ENCODE measurements around the gene BRD7.

BRD7 gene

GRCh38 chr16:50320310-50320709, 48.5 kb downstream of the BRD7 start:
- no peak for TF ChIP-seq CTCF (IDR thresholded peaks at IDR 0.05; ENCODE audit: borderline replicate concordance, insufficient read depth, low read depth, low read length)

DNA sequence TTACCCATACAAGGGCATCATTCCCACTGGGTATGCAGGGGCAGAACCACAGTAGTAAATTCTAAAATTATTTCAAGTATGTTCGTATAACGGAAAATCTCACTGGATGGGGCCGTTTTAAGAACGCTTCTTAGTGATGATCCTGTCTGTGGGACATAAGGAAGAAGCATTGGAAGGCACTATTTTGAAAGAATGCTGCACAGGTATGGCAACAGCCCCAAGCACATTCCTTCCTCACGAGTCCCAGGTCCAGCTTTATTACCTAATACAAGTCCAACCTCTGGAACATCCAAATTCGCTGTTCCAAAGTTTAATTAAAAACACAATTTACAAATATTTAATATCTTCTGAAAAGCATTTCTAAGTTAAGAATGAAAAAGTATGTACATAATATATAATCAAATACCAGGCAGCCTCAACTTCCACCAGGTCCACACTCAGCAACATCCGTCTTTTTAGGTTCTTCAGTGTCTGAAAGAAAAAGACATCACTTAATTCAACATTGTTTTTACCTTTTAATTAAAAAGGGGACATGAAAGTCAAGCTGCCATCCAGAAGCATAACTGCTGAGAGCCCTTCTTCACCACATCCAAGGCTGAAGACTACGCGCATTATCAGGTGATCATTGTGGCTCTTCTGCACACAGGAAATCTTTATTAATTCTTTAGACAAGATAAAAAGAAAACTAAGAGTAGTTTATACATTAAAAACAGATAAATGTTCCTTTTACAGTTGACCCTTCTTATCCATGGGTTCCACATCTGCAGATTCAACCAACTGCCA, 49.8 kb downstream of the BRD7 start:
- H3K4me3 ChIP-seq (ENCODE audit: low read depth, low read length): no peak overlapping the region
- TF ChIP-seq CTCF (IDR thresholded peaks at IDR 0.05; ENCODE audit: borderline replicate concordance, insufficient read depth, low read depth, low read length): no peak

More at GRCh38 chr16:50320310-50320709, 48.5 kb downstream of the BRD7 start:
- H3K4me3 ChIP-seq (ENCODE audit: low read depth, low read length): no peak overlapping the region

- no peak for TF ChIP-seq CTCF (IDR thresholded peaks at IDR 0.05; ENCODE audit: borderline replicate concordance, insufficient read depth, low read depth, low read length)
- H3K4me3 ChIP-seq (ENCODE audit: low read depth, low read length): no peak overlapping the region
Measured at GRCh38 chr16:50316848-50317630, 51.7 kb downstream of the BRD7 start.

DNA sequence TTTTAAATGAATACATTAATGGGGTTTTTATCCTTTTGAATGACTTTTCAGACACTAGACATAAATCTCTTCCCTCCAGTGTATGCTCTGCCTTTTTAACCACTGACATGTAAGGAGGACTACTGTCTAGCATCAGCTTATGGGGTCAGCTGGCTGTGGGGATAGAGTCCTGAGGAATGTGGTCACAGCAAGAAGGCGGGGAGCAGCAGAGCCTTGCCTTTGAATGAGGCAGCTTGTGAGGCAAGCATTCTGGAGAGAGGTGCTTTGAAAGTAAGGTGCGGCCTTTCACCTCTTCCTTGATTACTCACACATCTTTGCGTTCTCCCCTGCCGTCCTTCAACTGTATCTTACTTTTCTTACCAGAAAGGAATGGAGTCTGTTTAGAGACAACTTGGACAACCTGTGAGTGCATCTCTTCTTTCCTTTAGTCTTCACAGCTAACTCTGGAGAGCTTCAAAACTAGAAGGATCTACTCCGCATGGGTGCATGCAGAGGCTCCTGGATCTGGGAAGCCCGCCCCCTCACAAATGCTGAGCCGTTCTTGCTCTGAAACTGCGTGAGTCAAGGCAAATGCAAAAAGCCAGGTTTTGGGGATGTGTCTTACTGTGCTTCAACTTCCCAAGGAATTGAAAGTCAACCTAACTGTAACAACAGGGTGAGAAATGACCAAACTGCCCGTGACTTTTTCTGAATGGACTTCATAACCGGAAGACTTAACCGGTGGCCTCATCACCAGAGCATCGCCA, 52.5 kb downstream of the BRD7 start:
- H3K4me3 ChIP-seq (ENCODE audit: low read depth, low read length): no peak overlapping the region
- no peak for TF ChIP-seq CTCF (IDR thresholded peaks at IDR 0.05; ENCODE audit: borderline replicate concordance, insufficient read depth, low read depth, low read length)

DNA sequence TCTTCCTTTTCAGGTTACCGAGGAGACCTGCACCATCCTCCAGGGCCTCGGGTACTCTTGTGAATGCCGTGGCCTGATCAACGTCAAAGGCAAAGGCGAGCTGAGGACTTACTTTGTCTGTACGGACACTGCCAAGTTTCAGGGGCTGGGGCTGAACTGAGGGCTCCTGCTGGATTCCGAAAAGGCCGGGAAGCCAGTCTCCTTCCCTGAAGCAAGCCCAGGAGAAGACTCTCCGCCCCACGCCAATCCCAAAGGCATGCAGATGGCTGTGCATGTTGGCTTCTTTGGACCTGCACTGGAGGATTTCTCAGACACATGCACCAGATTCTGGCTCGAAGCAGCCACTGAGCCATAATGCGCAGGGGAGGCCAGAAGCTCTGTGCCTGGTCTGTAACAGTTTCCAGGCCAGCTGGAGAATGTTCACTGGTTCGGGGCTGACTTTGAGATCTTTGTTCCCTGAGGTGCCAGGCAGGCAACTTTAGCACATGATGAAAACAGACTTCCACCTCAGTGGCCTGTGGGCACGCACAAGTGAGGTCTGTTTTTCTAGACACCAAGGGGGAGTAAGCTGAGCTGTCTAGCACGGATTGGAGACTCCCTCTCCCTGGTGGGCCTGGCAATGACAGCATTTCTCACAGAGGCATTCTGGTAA, 53.3 kb downstream of the BRD7 start:
- no peak overlapping the region for H3K4me3 ChIP-seq (ENCODE audit: low read depth, low read length)
- no peak for TF ChIP-seq CTCF (IDR thresholded peaks at IDR 0.05; ENCODE audit: borderline replicate concordance, insufficient read depth, low read depth, low read length)

GRCh38 chr16:50314665-50315064, 54.1 kb downstream of the BRD7 start:
- H3K4me3 ChIP-seq (ENCODE audit: low read depth, low read length): no peak overlapping the region
- no peak for TF ChIP-seq CTCF (IDR thresholded peaks at IDR 0.05; ENCODE audit: borderline replicate concordance, insufficient read depth, low read depth, low read length)

All from GM12875 (cell line).